ENCODE data around the gene NRIP2.

The NRIP2 gene

GRCh38 chr12:2804393-2805142 is 30.3 kb downstream of the NRIP2 start:
- H3K27ac ChIP-seq = no peak overlapping the region
- H3K4me3 ChIP-seq (ENCODE audit: low read depth in 1 of 2, low read length in 1 of 2) = no peak overlapping the region
- H3K27me3 ChIP-seq = no peaks in the 10 kb centered on the region
- no peaks in the 10 kb centered on the region for H3K9me3 ChIP-seq
- no peak for TF ChIP-seq CTCF (IDR thresholded peaks at IDR 0.05)
- H3K4me1 ChIP-seq (ENCODE audit: control insufficient read depth in 1 of 2, insufficient read depth in 1 of 2, low read depth in 1 of 2, low read length in 1 of 2) = no peaks in the 10 kb centered on the region
- no peaks in the 10 kb centered on the region for H3K36me3 ChIP-seq

GRCh38 chr12:2803635-2804392 is 31.0 kb downstream of the NRIP2 start:
- Histone ChIP-seq H3K27me3 (no peaks in the 10 kb centered on the region), H3K4me3 (ENCODE audit: low read depth in 1 of 2, low read length in 1 of 2) (no peak overlapping the region), H3K36me3 (no peaks in the 10 kb centered on the region), H3K27ac (no peak overlapping the region), H3K4me1 (ENCODE audit: control insufficient read depth in 1 of 2, insufficient read depth in 1 of 2, low read depth in 1 of 2, low read length in 1 of 2) (no peaks in the 10 kb centered on the region), H3K9me3 (no peaks in the 10 kb centered on the region)
- TF ChIP-seq CTCF (IDR thresholded peaks at IDR 0.05) = no peak

GRCh38 chr12:2801044-2801783 is 33.6 kb downstream of the NRIP2 start:
- TF ChIP-seq CTCF (IDR thresholded peaks at IDR 0.05) = no peak
- Histone ChIP-seq H3K9me3 (no peaks in the 10 kb centered on the region), H3K4me1 (ENCODE audit: control insufficient read depth in 1 of 2, insufficient read depth in 1 of 2, low read depth in 1 of 2, low read length in 1 of 2) (peaks cover 8 to 9% of the 10 kb centered on the region in 2 experiments), H3K27me3 (no peaks in the 10 kb centered on the region), H3K27ac (no peak overlapping the region), H3K36me3 (no peaks in the 10 kb centered on the region), H3K4me3 (ENCODE audit: low read depth in 1 of 2, low read length in 1 of 2) (no peak overlapping the region)

GRCh38 chr12:2800046-2800570 is 34.7 kb downstream of the NRIP2 start:
- Histone ChIP-seq H3K27me3 (peaks cover 2% of the 10 kb centered on the region), H3K4me1 (ENCODE audit: control insufficient read depth in 1 of 2, insufficient read depth in 1 of 2, low read depth in 1 of 2, low read length in 1 of 2) (peaks cover 10 to 13% of the 10 kb centered on the region in 2 experiments), H3K9me3 (no peaks in the 10 kb centered on the region), H3K36me3 (no peaks in the 10 kb centered on the region), H3K4me3 (ENCODE audit: low read depth in 1 of 2, low read length in 1 of 2) (no peak overlapping the region), H3K27ac (no peak overlapping the region)
- no peak for TF ChIP-seq CTCF (IDR thresholded peaks at IDR 0.05)

GRCh38 chr12:2797721-2798418 is 37.0 kb downstream of the NRIP2 start:
- no peaks in the 10 kb centered on the region for H3K36me3 ChIP-seq

More at GRCh38 chr12:2797721-2798418, 37.0 kb downstream of the NRIP2 start:
- peaks cover 25% of the 10 kb centered on the region for H3K27me3 ChIP-seq
- no peak overlapping the region for H3K4me3 ChIP-seq (ENCODE audit: low read depth in 1 of 2, low read length in 1 of 2)
- H3K4me1 ChIP-seq (ENCODE audit: control insufficient read depth in 1 of 2, insufficient read depth in 1 of 2, low read depth in 1 of 2, low read length in 1 of 2) = peaks cover 18 to 21% of the 10 kb centered on the region in 2 experiments
- H3K9me3 ChIP-seq = no peaks in the 10 kb centered on the region
- no peak for TF ChIP-seq CTCF (IDR thresholded peaks at IDR 0.05)
- no peak overlapping the region for H3K27ac ChIP-seq

Data from neutrophil (primary cell).